Endothelial cell (in vitro differentiated cells): ENCODE data around the gene MRAP2. TPM values are rescaled to one million over a fixed set of nuclear protein-coding genes. Genes with fewer than 3 reads are reported as not detected.
A peak's percentile ranks its signal among the peaks of the same experiment; 100 is the strongest.

Source experiments
- DNase-seq: peaks from one replicate; pipeline ENCODE4 v3.0.0; 2021; ENCODE audit warnings: low spot score
- H3K27ac Mint-ChIP-seq: one replicate; pipeline ENCODE4 v1.8.0; 2021; ENCODE audit warnings: mixed read lengths, inconsistent platforms; ENCODE audit not compliant: unreplicated experiment
- H3K27me3 Mint-ChIP-seq: one replicate; pipeline ENCODE4 v1.8.0; 2021; ENCODE audit warnings: mild to moderate bottlenecking, moderate library complexity, mixed read lengths, inconsistent platforms; ENCODE audit not compliant: unreplicated experiment
- H3K36me3 Mint-ChIP-seq: one replicate; pipeline ENCODE4 v1.8.0; 2021; ENCODE audit warnings: mild to moderate bottlenecking, low read depth, mixed read lengths, inconsistent platforms; ENCODE audit not compliant: unreplicated experiment
- H3K4me1 Mint-ChIP-seq: one replicate; pipeline ENCODE4 v1.8.0; 2021; ENCODE audit warnings: mild to moderate bottlenecking, mixed read lengths, inconsistent platforms; ENCODE audit not compliant: unreplicated experiment
- H3K4me3 Mint-ChIP-seq: one replicate; pipeline ENCODE4 v1.8.0; 2021; ENCODE audit warnings: mild to moderate bottlenecking, mixed read lengths, inconsistent platforms; ENCODE audit not compliant: unreplicated experiment
- H3K9me3 Mint-ChIP-seq: one replicate; pipeline ENCODE4 v1.8.0; 2021; ENCODE audit warnings: mixed read lengths, inconsistent platforms; ENCODE audit not compliant: unreplicated experiment
- CTCF ChIP-seq: fragments of 200-600 bp; sonication (generic); IDR thresholded peaks from one replicate; pipeline ENCODE4 v1.5.0; 2021; ENCODE audit warnings: antibody characterized with exemption; ENCODE audit not compliant: unreplicated experiment
- total RNA-seq: library from RNA; stranded (reverse); fragmentation: NEBNext Ultra II Directional; extraction: Animal tissue kit (Norgen Biotek cat#: 25700); gene quantifications from one replicate; pipeline ENCODE4 v1.2.1, GENCODE V29; 2021; ENCODE audit not compliant: unreplicated experiment

Gene MRAP2
- total RNA-seq, 1 donor from 2014 or later: 5.1 TPM

GRCh38 chr6:84052204-84052882 lies 18.8 kb downstream of the MRAP2 start:
- Mint-ChIP-seq H3K4me1 (peaks cover 33% of the 10 kb centered on the region), H3K27ac (peak overlapping the region; percentile 90), H3K27me3 (peaks cover 7% of the 10 kb centered on the region), H3K4me3 (no peak overlapping the region), H3K9me3 (no peaks in the 10 kb centered on the region), H3K36me3 (no peaks in the 10 kb centered on the region)
- no peak for TF ChIP-seq CTCF
- peak; percentile 28 for DNase-seq

GRCh38 chr6:84052883-84053241 lies 19.3 kb downstream of the MRAP2 start:
- no peak overlapping the region for H3K27ac Mint-ChIP-seq

GRCh38 chr6:84055647-84056046 lies 22.1 kb downstream of the MRAP2 start:
- TF ChIP-seq CTCF: no peak
- peaks cover 6% of the 10 kb centered on the region for H3K27me3 Mint-ChIP-seq
- no peaks in the 10 kb centered on the region for H3K9me3 Mint-ChIP-seq
- peaks cover 20% of the 10 kb centered on the region for H3K4me1 Mint-ChIP-seq
- no peak for DNase-seq
- no peak overlapping the region for H3K4me3 Mint-ChIP-seq
- no peaks in the 10 kb centered on the region for H3K36me3 Mint-ChIP-seq
- no peak overlapping the region for H3K27ac Mint-ChIP-seq

More at GRCh38 chr6:84052883-84053241, 19.3 kb downstream of the MRAP2 start:
- H3K4me3 Mint-ChIP-seq: no peak overlapping the region
- no peaks in the 10 kb centered on the region for H3K36me3 Mint-ChIP-seq
- H3K4me1 Mint-ChIP-seq: peaks cover 33% of the 10 kb centered on the region
- no peaks in the 10 kb centered on the region for H3K9me3 Mint-ChIP-seq
- no peak for DNase-seq
- TF ChIP-seq CTCF: no peak
- H3K27me3 Mint-ChIP-seq: peaks cover 7% of the 10 kb centered on the region

GRCh38 chr6:84057908-84058307 lies 24.3 kb downstream of the MRAP2 start:
- no peak overlapping the region for H3K4me3 Mint-ChIP-seq
- no peak overlapping the region for H3K27ac Mint-ChIP-seq
- no peaks in the 10 kb centered on the region for H3K9me3 Mint-ChIP-seq

More at GRCh38 chr6:84057908-84058307, 24.3 kb downstream of the MRAP2 start:
- DNase-seq: no peak
- Mint-ChIP-seq H3K27me3 (peaks cover 2% of the 10 kb centered on the region), H3K4me1 (peaks cover 6% of the 10 kb centered on the region), H3K36me3 (no peaks in the 10 kb centered on the region)
- no peak for TF ChIP-seq CTCF
